Measurements from ENCODE around the gene LIF.
A peak's percentile ranks its signal among the peaks of the same experiment; 100 is the strongest.

LIF gene

DNA sequence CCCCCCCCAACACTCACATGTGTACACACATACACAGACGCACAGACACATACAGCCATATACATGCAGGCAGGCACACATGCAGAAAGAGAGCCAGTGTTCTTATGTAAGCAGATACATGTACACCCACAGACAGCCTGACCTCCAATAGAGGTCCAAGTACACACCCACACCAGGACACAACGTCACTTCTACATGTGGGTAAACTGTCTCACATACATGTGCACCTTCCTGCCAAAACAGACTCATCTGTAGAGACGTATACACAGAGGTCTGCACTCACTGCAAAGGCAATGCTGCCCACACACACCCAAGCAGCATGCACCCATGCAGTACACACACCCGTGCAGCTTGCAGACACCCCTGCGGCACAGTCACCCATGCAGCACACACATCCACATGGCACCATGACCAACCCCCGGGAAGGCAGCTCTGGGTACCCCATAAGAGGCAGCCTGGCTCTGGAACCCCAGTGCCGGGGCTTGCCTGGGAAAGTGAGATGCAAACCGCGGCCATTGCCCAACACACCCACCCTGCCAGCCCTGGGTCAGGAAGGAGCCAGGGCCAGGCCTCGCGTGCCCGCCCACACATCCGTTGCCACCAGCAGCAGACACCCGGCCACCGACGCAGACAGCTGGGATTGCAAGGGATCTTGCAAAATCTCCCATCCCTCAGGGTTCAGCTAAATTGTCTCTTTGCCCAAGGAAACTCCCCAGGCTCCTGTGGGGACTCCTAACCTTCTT lies 32.7 kb upstream of the LIF start:
- no peak for TF ChIP-seq CTCF (conservative IDR thresholded peaks at IDR 0.05; ENCODE audit: control insufficient read depth, insufficient read depth, low read depth, low read length)
- H3K4me3 ChIP-seq (ENCODE audit: control insufficient read depth, low read depth, low read length): no peak overlapping the region
- DNase-seq (ENCODE audit: low read depth): peak; percentile 27

DNA sequence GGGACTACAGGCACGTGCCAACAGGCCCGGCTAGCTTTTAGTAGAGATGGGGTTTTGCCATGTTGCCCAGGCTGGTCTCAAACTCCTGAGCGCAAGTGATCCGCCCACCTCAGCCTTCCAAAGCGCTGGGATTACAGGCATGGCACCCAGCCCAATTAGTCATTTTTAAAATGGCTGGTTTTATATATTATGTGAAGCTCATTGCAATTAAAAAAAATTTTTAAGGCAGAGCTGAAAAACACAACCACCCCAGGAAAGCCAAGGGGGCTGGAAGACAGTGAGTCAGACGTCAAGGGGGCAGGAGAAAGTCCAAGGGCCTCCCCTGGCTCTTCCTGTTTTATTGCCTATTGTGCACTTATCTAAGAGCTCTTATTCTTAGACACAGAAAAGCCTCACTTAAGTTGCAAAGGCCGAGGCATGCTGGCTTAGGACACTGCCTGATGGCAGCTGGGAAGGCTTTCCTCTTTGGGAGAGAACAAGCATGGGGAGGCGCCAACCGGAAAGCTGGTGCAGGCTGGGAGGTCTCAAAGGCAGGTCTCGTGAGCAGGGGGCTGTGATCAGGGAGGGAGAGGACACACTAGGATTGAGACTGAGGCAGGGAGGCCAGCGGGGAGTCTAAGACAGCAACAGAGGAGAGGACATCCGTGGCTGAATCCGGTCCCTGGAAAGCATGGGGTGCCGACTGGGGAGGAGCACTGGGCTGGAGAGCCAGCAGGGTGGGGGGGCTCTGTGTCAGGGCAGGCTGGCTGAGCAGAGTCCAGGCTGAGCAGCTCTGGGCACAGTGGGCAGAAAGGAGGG lies 31.2 kb upstream of the LIF start:
- no peak for TF ChIP-seq CTCF (conservative IDR thresholded peaks at IDR 0.05; ENCODE audit: control insufficient read depth, insufficient read depth, low read depth, low read length)
- H3K4me3 ChIP-seq (ENCODE audit: control insufficient read depth, low read depth, low read length): no peak overlapping the region
- peak; percentile 84 for DNase-seq (ENCODE audit: low read depth)

- TF ChIP-seq CTCF (conservative IDR thresholded peaks at IDR 0.05; ENCODE audit: control insufficient read depth, insufficient read depth, low read depth, low read length): no peak
- no peak for DNase-seq (ENCODE audit: low read depth)
- H3K4me3 ChIP-seq (ENCODE audit: control insufficient read depth, low read depth, low read length): no peak overlapping the region
Observed at GRCh38 chr22:30276039-30276438, 29.5 kb upstream of the LIF start.

DNA sequence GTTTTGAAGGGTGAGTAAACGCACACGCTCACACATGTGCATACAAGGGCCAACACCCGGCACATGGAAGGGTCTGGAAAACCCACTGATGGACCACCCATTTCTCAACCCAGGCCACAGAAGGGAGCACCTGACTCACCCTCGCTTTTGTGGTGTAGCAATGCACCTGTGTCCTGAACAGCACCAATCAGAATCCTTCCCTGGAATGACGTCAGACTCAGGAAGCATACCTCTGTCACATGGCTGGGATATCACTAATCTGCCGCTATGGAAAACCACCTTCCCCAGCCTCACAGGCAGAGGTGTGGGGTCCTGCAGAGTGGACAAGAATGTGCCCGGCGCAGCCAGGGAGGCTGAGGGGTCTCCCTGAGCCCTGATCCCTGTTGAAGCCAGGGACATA lies 29.1 kb upstream of the LIF start:
- DNase-seq (ENCODE audit: low read depth): no peak
- H3K4me3 ChIP-seq (ENCODE audit: control insufficient read depth, low read depth, low read length): no peak overlapping the region

DNA sequence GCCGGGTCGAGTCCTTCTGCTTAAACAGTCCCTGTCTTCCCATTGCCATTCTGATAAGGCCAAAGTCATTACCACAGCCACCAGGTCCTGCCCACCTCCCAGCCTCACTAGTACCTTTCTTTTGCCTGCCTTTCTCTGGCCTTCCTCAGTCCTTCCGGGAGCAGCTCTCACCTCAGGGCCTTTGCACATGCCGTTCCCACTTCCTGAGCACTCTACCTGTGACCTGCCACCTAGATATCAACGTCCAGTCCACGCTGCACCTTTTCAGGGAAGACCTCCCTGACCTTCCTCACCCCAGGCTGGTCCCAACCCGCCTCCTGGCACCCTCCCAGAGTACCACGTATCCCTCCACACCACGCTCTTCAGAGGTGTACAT lies 27.9 kb upstream of the LIF start:
- H3K4me3 ChIP-seq (ENCODE audit: control insufficient read depth, low read depth, low read length): no peak overlapping the region
- DNase-seq (ENCODE audit: low read depth): no peak
- no peak for TF ChIP-seq CTCF (conservative IDR thresholded peaks at IDR 0.05; ENCODE audit: control insufficient read depth, insufficient read depth, low read depth, low read length)

More for the DNA sequence above, 29.1 kb upstream of the LIF start:
- no peak for TF ChIP-seq CTCF (conservative IDR thresholded peaks at IDR 0.05; ENCODE audit: control insufficient read depth, insufficient read depth, low read depth, low read length)

GRCh38 chr22:30273711-30274436 lies 27.3 kb upstream of the LIF start:
- H3K4me3 ChIP-seq (ENCODE audit: control insufficient read depth, low read depth, low read length): no peak overlapping the region
- DNase-seq (ENCODE audit: low read depth): no peak
- TF ChIP-seq CTCF (conservative IDR thresholded peaks at IDR 0.05; ENCODE audit: control insufficient read depth, insufficient read depth, low read depth, low read length): no peak

Data from fibroblast of mammary gland (primary cell).